Measurements from ENCODE around the gene NARS2. TPM values are rescaled to one million over a fixed set of nuclear protein-coding genes. Genes with fewer than 3 reads are reported as not detected.

The NARS2 gene
- total RNA-seq, 1 donor from 2014 or later = 24.7 TPM

GRCh38 chr11:78573271-78573670 is 1.4 kb downstream of the NARS2 start:
- Mint-ChIP-seq H3K4me3 (ENCODE audit: low read depth) (peak overlapping the region; percentile 94), H3K4me1 (ENCODE audit: low read depth) (peaks cover 21% of the 10 kb centered on the region), H3K9me3 (ENCODE audit: low read depth) (no peaks in the 10 kb centered on the region), H3K27ac (peak overlapping the region; percentile 85), H3K36me3 (ENCODE audit: insufficient read depth) (peaks cover 7% of the 10 kb centered on the region), H3K27me3 (no peaks in the 10 kb centered on the region)
- no peak for DNase-seq (ENCODE audit: low spot score, unreplicated experiment)
- no peak for TF ChIP-seq CTCF (IDR thresholded peaks at IDR 0.05; ENCODE audit: unreplicated experiment)

- Mint-ChIP-seq H3K9me3 (ENCODE audit: low read depth) (no peaks in the 10 kb centered on the region), H3K4me3 (ENCODE audit: low read depth) (no peak overlapping the region), H3K36me3 (ENCODE audit: insufficient read depth) (peaks cover 7% of the 10 kb centered on the region), H3K27ac (no peak overlapping the region), H3K27me3 (no peaks in the 10 kb centered on the region), H3K4me1 (ENCODE audit: low read depth) (peaks cover 19% of the 10 kb centered on the region)
- no peak for DNase-seq (ENCODE audit: low spot score, unreplicated experiment)
- TF ChIP-seq CTCF (IDR thresholded peaks at IDR 0.05; ENCODE audit: unreplicated experiment) = no peak
These were observed 2.3 kb downstream of the NARS2 start for GRCh38 chr11:78572394-78572793.

GRCh38 chr11:78570031-78570430 is 4.6 kb downstream of the NARS2 start:
- Mint-ChIP-seq H3K4me3 (ENCODE audit: low read depth) (no peak overlapping the region), H3K9me3 (ENCODE audit: low read depth) (no peaks in the 10 kb centered on the region), H3K4me1 (ENCODE audit: low read depth) (peaks cover 10% of the 10 kb centered on the region), H3K27ac (no peak overlapping the region), H3K36me3 (ENCODE audit: insufficient read depth) (peaks cover 11% of the 10 kb centered on the region), H3K27me3 (no peaks in the 10 kb centered on the region)
- no peak for DNase-seq (ENCODE audit: low spot score, unreplicated experiment)
- no peak for TF ChIP-seq CTCF (IDR thresholded peaks at IDR 0.05; ENCODE audit: unreplicated experiment)

GRCh38 chr11:78567209-78567608 is 7.5 kb downstream of the NARS2 start:
- Mint-ChIP-seq H3K36me3 (ENCODE audit: insufficient read depth) (peaks cover 12% of the 10 kb centered on the region), H3K27ac (no peak overlapping the region)
- DNase-seq (ENCODE audit: low spot score, unreplicated experiment) = no peak

More at GRCh38 chr11:78567209-78567608, 7.5 kb downstream of the NARS2 start:
- Mint-ChIP-seq H3K4me1 (ENCODE audit: low read depth) (peaks cover 1% of the 10 kb centered on the region), H3K4me3 (ENCODE audit: low read depth) (no peak overlapping the region), H3K9me3 (ENCODE audit: low read depth) (no peaks in the 10 kb centered on the region), H3K27me3 (no peaks in the 10 kb centered on the region)
- TF ChIP-seq CTCF (IDR thresholded peaks at IDR 0.05; ENCODE audit: unreplicated experiment) = no peak
